ENCODE measurements around the gene GFOD1.

The GFOD1 gene

DNA sequence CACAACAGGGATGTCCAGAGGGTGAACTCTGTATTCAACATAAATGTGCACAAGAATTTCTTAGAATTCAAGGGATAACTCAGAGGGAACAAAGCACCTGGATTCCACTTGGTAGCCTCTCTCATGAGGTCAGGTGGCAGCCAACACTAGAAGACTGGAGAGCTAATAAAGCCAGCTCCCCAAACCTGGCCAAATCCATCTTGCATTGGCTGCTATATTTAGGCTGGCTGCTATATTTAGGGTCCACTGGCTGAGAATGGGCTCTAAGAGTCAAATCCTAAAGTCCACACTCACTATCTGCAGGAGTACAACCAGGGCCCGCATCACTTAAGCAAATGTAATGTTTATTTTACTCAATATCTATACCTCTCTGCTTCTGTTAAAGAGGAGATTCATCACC, 179.1 kb downstream of the GFOD1 start:
- POLR2A ChIA-PET = interaction anchor here (0.8 kb wide), 1 partner anchor 20 kb away, joined by 3 read pairs; no protein-coding TSS in a partner anchor
- TF ChIP-seq ELF4 (IDR thresholded peaks at IDR 0.05) (no peak), BHLHE40 (IDR thresholded peaks at IDR 0.05; ENCODE audit: borderline replicate concordance) (no peak), TARDBP (IDR thresholded peaks at IDR 0.05) (no peak), FOXK2 (IDR thresholded peaks at IDR 0.05) (no peak), ARNT (IDR thresholded peaks at IDR 0.05) (no peak), L3MBTL2 (conservative IDR thresholded peaks at IDR 0.05) (no peak), ZNF384 (IDR thresholded peaks at IDR 0.05) (no peak), NFRKB (IDR thresholded peaks at IDR 0.05) (no peak), SUZ12 (IDR thresholded peaks at IDR 0.05) (no peak), FOXM1 (IDR thresholded peaks at IDR 0.05; ENCODE audit: borderline replicate concordance) (no peak), FOXA1 (IDR thresholded peaks at IDR 0.05) (no peak)
- TF ChIP-seq, protein P1, sequence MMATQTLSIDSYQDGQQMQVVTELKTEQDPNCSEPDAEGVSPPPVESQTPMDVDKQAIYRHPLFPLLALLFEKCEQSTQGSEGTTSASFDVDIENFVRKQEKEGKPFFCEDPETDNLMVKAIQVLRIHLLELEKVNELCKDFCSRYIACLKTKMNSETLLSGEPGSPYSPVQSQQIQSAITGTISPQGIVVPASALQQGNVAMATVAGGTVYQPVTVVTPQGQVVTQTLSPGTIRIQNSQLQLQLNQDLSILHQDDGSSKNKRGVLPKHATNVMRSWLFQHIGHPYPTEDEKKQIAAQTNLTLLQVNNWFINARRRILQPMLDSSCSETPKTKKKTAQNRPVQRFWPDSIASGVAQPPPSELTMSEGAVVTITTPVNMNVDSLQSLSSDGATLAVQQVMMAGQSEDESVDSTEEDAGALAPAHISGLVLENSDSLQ (IDR thresholded peaks at IDR 0.05) = no peak

More for the DNA sequence above, 179.1 kb downstream of the GFOD1 start:
- no peak for DNase-seq (ENCODE audit: extremely low spot score)
- CTCF ChIA-PET = interaction anchor here (0.6 kb wide), 1 partner anchor 1704 kb away, joined by 3 read pairs; no protein-coding TSS in a partner anchor
